HG02610 (cell line): Measurements from ENCODE around the gene PLAGL2.

Source experiments
- ATAC-seq: cut with Tn5 transposase; IDR thresholded peaks from one replicate; pipeline ENCODE4 v1.9.1; 2021; ENCODE audit warnings: mild to moderate bottlenecking, moderate library complexity; ENCODE audit not compliant: unreplicated experiment

Gene PLAGL2

DNA sequence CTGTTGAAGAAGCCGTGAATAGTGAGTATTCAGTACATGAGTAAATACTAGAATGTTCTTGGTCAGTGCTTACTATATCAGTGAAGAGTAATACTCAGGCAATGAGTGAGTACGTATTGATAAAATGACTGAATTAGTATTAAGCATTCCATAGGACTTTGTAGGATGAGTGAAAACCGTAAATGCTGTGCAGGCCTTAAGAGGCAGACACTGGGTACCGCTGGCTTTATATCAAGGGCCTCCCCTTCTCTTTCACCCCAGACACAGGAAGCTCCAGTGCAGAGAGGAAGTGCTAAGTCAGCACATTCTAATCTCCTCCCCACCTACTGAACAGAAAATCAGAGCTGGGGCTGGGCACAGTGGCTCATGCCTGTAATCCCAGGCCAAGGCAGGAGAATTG lies 24.3 kb upstream of the PLAGL2 start:
- no peak for ATAC-seq

DNA sequence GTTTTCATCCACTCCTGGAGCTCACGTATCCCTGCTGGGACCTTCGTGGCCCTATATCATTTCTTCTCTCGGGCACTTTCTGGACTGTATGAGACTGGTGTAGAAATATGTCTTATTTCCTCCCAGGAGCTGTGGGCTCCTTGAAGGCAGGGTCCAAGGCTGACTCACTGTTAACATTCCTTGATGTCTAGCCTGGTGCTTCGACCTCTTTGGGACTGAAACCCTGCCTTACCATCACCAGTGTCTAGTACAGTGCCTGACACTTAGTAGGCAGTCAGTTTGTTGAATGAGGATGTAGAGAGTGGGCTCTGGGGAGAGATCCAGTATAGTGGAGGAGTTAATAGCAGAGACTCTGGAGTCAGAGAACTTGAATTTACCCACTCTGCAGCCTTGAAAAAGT lies 23.7 kb upstream of the PLAGL2 start:
- ATAC-seq: no peak

DNA sequence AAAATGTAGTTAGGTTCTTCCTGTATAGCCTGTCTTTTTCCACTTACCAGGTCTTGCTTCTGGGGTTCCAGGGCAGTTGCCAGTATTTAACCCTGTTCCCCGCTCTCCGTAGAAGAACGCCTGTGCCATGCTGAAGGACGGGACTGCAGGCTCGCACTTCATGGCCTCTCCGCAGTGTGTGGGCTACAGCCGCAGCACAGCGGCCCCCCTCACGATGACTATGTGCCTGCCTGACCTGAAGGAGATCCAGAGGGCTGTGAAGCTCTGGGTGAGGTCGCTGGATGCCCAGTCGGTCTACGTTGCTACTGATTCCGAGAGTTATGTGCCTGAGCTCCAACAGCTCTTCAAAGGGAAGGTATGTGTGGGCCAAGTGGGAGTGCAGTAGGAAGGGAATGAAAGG lies 23.2 kb upstream of the PLAGL2 start:
- ATAC-seq: no peak

DNA sequence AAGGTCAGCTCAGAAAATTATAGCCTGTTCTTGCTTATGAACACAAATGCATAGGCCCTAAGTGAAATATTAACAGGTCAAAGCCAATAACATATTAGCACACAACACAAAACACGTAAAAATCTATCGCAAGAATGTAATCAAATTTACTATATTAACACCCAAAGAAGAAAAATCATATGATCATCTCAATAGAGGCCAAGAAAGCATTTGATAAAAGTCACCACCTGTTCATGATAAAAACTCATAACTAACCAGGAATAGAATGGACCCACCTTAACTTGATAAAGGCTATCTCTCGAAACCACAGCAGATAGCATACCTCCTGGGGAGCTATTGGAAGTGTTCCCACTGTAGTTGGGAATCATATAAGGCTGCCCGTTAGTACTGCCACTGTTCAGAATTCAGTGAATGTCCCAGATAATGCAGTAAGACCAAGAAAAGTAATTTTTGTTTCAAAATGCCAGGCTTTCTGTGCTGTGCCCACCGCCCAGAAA lies 21.8 kb upstream of the PLAGL2 start:
- ATAC-seq: no peak

DNA sequence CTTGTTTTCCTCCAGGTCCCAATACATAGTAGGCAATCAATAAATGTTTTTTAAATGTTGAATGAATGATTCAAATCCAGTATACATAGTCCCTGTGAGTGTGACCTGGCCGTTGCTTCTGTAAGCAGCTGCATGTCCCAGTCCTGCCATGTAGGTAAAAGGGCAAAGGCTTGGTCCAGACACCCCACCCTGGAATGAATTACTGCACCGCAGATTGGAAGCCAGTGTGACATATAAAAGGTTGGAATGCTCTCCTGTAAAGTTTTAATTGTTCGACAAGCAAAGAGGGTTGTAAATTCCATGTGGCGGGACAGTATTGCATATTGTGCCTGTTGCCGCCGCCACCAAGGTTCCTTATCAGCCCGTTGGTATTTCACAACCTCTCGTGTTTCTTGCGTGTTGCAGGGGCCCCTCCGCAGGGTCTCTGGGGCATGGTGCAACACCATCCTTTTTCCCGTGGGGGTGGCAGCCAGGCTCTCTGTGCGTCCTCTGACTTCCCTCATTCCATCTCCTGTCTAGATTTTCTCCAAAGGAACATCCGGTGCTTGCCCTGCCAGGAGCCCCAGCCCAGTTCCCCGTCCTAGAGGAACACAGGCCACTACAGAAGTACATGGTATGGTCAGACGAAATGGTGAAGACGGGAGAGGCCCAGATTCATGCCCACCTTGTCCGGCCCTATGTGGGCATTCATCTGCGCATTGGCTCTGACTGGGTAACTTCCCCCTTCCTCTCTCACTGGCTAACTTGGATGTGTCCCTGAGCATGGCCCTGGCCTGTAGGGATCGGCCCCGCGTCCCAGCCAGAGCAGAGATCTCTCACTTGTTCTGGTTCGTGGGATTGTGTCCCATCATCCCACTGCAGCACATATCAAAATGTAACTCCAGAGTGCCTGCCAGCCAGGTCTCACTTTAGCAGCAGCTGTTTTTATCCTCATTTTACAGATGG lies 20.5 kb upstream of the PLAGL2 start:
- no peak for ATAC-seq

DNA sequence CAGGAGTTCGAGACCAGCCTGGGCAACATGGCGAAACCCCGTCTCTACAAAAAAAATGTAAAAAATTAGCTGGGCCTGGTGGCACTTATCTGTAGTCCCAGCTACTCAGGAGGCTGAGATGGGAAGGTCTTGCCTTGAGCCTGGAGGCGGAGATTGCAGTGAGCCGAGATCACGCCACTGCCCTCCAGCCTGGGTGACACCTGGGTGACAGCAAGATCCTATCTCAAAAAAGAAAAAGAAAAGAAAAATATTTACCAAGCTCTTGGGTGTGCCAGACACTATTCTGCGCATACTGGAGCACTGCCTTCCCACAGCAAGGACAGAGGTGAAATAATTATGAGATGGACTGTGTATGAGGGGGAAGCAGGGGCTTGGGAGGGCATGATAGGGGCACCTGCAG lies 19.8 kb upstream of the PLAGL2 start:
- ATAC-seq: no peak

DNA sequence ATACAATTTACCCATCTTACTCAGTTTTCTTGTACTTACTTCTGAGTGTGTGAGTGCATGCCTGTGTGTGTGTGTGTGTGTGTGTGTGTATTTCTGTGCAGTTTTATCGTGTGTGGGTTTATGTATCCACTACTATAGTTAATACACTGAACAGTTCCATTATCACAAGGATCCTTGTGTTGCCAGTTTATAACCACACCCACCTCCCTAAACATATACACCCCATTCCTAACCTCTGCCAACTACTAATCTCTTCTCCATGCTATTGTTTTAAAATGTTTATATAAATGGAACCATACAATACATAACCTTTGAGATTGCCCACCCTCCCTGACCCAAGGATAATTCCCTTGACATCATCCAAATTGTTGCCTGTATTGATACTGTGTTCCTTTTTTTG lies 18.8 kb upstream of the PLAGL2 start:
- no peak for ATAC-seq

DNA sequence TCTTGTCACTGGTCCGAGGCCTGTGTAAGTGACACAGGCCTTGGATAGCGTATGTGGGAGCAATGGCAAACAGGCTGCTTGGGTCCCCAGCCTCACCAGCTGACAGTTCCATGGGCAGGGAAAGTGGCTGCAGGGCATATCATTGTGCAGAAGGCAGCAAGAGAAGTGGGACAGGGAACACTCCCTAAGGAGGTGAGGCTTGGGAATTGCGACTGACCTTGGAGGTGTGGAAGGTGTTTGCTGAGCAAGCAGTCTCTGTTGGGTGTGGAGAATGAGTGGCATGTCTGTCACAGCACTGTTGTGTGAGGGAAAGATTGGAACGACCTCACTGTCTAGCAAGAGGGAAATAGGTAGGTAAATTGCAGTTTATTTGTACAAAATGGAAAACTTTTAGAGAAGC lies 16.9 kb upstream of the PLAGL2 start:
- no peak for ATAC-seq

DNA sequence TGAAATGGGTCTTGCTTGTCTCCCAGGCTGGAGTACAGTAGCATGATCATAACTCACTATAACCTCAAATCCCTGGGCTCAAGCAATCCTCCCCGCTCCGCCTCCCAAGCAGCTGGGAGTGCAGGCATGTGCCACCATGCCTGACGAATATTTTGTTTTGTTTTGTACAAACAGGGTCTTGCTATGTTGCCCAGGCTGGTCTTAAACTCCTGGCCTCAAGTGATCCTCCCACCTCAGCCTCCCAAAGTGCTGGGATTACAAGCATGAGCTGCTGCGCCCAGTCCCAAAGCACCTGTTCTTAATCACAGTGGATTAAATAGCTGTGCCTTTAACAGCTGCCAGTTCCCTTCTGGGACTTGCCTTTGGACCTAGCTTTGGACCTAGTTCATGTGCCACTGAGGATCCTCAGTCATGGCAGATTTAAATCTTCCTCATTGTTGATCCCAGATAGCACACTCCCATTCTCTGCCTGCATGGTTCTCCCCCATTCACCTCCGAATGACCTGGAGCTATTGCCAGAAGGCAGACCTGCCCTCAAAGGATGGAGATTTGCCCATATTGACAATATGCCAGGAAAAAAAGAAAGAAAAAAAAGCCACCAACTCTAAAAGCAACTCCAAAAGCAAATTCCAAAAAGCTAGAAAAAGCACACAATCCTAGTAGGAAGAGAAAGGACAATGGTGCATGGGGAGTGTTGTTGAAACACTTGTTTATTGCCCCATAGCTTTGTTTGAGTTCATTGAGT lies 10.8 kb upstream of the PLAGL2 start:
- ATAC-seq: no peak

DNA sequence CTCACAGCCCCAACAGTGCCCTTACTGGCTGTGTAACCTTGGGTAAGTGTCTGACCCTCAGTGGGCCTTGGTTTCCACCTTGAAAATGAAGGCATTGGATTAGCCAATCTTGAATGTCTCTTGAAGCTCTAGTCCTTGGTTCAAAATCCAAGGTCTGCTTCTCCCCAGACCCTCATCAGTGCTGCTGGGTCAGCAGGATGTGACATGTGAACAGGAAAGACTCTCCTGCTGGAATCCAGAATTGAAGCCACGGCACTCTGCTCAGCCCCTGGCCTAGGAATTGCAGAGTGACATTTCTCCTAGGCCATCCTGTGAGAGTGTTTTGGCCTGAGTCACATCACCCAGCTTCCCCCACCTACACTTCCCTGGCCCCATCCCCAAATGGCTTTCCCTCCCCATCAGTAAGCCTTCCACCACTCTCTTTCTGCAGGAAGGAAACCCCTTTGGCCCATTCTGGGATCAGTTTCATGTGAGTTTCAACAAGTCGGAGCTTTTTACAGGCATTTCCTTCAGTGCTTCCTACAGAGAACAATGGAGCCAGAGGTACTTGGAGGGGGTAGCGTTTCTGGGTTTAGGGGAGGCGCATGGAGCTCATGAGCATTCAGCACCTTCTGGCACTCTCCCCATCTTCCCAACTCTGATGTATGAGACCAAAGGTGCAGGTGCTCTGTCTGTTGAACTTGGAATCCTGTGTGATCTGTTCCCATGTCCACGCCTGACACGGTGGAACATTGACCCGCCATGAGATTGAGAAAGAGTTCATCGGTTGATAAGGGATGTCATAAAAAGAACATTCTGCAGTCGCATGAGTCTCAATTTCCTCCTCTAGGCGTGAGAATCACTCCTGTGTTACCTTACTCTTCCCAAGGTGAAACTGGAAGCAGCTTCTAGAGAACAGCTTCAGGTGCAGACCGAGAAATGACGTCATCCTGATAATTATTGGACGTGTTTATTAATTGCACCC lies 8.9 kb upstream of the PLAGL2 start:
- ATAC-seq: no peak

DNA sequence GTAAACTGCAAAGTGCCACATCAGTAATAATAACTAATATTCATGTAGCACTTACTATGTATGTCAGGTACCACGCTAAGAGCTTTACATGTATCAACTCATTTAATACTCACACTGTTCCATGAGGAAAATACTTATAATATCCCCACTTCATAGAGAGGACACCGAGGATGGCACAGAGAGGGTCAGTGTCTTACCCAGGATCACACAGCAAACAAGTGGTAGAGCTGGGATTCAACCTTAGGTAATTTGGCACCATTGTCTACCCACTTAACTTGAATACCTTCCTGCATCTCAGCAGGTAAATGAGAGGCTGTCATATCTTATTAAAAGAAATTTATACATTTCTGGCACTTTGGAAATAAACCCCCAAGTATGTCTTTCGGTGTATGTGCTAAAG lies 8.2 kb upstream of the PLAGL2 start:
- ATAC-seq: no peak

DNA sequence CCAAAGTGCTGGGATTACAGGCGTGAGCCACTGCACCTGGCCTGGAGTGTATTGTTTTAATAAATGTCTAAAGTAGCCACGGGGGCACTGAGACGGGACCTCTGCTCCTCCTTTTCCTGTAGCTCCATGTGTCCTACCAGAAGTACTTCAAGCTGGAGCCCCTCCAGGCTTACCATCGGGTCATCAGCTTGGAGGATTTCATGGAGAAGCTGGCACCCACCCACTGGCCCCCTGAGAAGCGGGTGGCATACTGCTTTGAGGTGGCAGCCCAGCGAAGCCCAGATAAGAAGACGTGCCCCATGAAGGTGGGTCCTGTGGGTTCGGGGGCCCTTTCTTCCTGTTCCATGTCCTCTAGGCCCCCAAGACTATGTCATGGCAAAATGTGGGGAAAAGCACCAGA lies 7.6 kb upstream of the PLAGL2 start:
- ATAC-seq: no peak

DNA sequence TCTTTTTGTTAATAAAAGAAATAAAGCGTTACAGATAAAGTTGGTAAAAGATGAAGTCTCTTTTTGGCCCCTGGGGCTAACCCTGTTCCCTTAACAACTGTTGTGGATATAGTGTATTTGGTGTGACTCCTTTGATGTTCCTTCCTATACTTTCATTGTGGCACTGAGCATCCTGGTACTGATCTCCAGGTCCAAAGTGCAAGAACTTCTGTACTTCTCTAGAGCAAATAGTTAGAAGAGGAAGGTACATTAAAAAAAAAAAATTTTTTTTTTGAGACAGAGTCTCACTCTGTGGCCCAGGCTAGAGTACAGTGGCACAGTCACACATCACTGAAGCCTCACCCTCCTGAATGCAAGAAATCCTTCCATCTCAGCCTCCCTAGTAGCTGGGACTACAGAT lies 6.3 kb upstream of the PLAGL2 start:
- ATAC-seq: no peak

DNA sequence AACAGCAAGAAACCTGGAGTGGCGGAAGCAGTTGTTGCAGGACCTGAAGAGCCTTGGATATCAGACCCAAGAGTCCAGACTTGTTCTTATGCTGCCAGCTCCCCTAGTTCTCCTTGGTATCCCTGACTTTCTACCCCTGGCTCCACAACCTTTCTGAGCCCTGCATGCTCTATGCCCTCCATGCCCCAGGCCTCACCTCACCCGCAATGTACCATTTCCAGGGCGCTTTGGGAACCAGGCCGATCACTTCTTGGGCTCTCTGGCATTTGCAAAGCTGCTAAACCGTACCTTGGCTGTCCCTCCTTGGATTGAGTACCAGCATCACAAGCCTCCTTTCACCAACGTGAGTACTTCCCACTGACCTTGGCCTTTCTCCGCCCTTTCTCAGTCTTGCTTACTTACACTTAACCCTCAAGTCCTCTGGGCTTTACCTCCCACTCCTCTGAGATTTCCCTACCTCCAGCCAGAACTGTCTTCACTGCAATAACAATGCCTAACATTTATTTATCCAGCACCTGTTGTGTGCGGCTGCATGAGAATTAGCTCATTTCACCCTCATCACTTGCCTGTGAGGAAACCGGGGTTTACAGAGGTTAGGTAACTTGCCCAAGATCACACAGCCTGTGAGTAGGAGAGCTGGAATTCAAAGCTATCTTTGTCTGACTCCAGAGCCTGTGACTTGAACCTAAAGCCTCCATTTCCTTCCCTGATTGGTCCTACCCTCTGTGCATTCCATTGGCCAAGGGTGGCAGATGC lies 2.5 kb upstream of the PLAGL2 start:
- no peak for ATAC-seq

DNA sequence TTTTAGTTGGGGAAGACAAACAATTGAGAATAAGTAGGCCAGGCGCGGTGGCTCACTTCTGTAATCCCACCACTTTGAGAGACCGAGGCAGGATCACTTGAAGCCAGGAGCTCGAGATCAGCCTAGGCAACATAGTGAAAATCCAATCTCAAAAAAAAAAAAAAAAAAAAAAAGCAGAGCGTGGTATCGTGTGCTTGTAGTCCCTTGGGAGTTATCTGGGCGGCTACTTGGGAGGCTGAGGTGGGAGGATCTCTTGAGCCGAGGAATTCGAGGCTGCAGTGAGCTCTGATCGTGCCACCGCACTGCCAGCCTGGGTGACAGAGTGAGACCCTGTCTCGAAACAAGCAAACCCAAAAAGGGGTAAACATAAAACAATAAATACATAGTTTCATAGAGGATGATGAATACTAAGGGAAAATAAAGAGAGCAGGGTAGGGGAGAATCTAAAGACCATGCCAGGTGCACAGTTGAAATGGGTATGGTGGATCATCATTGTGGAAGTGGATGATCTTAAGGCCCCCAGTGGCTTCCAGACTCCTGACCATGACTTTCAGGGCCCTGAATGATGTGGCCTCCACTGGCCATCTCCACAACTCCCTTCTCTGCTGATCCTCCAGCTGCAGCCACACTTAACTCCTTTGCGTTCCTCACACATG lies 1.1 kb upstream of the PLAGL2 start:
- no peak for ATAC-seq

DNA sequence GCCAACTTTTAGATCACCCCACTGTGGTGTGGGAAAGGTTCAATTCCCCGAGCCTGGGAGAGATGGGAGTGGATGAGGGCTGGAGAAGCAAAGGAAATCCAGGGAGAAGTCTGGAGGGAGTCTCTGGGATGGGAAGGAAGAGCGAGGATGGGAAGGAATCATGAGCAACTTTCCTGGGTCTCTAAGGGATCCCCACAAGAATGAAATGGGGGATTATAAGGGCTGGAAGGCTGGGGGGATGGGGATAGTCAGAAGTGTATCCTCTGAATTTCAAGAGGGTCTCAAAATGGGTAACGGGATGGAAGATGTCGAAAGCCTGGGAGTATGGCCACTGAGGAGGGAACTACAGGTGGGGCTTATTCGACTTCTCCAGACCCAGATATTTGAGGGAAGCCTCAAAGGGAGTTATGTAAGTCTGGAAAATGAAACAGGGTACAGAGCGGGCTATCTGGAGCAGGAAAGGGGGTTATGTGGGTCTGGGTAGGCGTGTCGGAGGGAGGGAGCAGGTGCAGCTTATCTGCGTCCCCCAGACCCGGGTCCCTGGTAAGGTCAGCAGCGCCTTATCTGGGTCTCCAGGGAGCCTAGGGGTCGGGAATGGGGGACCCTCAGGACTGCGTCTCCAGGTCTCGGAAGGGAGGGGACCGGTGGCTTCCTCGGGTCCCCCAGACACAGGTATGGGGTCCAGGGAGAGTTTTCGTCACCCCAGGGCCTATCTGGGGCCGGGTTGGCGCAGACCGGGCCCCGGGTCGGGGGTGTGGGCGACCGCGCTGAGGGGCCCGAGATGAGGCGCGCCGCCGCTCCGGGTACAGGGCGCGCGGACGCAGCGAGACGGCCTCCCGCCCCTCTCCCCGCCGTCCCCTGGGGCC lies 550 bp downstream of the PLAGL2 start:
- peak; percentile 24 for ATAC-seq

DNA sequence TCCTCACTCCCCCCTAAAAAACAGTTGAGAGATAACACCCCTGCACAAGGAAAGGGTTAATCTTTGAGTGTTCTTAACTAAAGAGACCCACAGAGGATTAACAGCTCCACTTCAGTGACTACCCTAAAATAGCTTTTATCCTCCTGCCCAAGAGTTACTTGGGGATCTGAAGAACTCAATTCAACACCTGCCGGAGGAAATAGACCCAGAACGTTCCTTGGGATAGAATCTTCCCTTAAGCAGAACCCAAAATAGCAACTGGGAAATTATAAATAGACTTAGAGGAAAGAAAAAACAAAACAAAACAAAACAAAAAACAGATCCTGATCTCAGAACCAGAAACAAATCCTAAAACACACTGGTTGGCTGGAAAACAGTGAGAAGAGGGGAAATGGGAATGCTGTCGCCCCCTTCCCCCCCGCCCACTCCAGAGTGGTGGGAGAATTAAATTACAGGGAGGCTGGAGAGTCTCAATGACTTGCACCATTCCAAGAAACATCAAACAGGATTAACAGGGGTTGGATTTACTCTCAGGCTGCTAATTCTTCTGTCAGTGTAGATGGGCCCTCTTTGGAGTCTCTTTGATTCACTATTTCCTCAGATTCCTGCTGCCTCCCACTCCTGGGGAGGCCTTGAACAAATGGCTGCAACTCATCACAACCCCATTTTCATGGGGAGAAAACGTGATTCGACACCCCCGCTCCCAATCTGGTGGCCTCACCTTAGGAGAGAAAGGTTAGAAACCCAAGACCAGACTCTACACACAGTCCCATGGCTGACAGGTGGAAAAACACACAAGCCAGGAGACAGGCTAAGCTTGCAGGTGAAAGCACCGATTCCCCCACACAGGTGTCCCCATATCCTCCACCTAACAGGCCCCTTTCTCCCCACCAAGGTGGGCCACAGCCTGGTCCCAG lies 1.4 kb downstream of the PLAGL2 start:
- ATAC-seq: no peak
